GM12875 (cell line): ENCODE data around the gene RPS26.
"Not testable (repeated sequence)": the region's sequence is repeated elsewhere in the genome, so short reads cannot be mapped to it uniquely, and the experiment has no call there.

Experiments
- H3K4me3 ChIP-seq: one replicate; pipeline ENCODE4 v1.5.1; 2011; ENCODE audit warnings: low read depth, low read length, control low read depth
- TF ChIP-seq, protein P1 (sequence below): IDR thresholded peaks from 2 replicates; pipeline ENCODE4 v1.5.1; 2011; ENCODE audit warnings: low read depth, mild to moderate bottlenecking, control low read depth, inconsistent platforms, low read length, moderate library complexity, borderline replicate concordance; ENCODE audit not compliant: insufficient read depth

The RPS26 gene

DNA sequence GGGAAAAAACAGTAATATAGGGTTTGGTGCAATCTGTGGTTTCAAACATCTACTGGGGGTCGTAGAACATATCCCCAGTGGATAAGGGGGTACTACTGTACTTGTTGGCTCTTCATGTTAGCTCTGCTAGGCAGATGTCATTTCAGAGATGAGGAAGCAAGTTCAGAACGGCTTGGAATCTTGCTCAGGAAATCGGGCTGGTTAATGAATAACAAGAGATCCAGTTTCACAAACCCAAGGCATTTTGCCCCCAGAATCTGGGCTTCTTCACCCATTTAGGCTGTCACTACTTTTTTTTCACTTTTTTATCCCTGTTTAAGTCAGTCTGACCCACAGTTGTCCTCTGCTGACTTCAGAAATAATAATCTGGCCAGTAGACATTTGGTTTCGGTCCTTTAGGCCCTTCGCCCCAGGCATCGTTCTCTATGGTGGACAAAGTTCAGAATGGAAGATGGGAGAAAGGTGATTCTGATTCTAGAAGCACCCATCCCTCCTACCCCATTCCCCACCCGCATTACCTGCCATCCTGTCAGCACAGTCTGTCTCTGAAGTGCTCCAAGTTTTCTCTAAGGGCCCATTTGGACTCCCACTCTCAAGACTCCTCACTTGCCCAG lies 40.1 kb upstream of the RPS26 start:
- TF ChIP-seq, protein P1, sequence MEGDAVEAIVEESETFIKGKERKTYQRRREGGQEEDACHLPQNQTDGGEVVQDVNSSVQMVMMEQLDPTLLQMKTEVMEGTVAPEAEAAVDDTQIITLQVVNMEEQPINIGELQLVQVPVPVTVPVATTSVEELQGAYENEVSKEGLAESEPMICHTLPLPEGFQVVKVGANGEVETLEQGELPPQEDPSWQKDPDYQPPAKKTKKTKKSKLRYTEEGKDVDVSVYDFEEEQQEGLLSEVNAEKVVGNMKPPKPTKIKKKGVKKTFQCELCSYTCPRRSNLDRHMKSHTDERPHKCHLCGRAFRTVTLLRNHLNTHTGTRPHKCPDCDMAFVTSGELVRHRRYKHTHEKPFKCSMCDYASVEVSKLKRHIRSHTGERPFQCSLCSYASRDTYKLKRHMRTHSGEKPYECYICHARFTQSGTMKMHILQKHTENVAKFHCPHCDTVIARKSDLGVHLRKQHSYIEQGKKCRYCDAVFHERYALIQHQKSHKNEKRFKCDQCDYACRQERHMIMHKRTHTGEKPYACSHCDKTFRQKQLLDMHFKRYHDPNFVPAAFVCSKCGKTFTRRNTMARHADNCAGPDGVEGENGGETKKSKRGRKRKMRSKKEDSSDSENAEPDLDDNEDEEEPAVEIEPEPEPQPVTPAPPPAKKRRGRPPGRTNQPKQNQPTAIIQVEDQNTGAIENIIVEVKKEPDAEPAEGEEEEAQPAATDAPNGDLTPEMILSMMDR, result no peak
- H3K4me3 ChIP-seq, result no peak overlapping the region

DNA sequence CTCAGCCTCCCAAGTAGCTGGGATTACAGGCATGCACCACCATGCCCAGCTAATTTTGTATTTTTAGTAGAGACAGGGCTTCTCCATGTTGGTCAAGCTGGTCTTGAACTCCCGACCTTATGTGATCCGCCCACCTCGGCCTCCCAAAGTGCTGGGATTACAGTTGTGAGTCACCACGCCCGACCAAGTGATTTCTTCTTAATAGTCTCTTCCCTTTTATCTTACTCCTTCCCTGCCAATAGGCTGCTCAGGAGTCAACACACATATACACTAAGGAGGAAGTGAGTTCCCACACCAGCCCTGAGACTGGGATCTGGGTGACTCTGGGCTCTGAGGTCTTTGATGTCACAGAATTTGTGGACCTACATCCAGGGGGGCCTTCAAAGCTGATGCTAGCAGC lies 38.3 kb upstream of the RPS26 start:
- not testable (repeated sequence) for H3K4me3 ChIP-seq

DNA sequence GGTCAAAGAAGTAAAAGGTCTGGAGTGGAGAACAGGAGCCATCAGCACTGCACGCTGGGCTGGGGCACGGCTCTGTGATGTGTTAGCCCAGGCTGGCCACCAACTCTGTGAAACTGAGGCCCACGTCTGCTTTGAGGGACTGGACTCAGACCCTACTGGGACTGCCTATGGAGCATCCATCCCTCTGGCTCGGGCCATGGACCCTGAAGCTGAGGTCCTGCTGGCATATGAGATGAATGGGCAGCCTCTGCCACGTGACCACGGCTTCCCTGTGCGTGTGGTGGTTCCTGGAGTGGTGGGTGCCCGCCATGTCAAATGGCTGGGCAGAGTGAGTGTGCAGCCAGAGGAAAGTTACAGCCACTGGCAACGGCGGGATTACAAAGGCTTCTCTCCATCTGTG lies 37.5 kb upstream of the RPS26 start:
- TF ChIP-seq, protein P1, result no peak

DNA sequence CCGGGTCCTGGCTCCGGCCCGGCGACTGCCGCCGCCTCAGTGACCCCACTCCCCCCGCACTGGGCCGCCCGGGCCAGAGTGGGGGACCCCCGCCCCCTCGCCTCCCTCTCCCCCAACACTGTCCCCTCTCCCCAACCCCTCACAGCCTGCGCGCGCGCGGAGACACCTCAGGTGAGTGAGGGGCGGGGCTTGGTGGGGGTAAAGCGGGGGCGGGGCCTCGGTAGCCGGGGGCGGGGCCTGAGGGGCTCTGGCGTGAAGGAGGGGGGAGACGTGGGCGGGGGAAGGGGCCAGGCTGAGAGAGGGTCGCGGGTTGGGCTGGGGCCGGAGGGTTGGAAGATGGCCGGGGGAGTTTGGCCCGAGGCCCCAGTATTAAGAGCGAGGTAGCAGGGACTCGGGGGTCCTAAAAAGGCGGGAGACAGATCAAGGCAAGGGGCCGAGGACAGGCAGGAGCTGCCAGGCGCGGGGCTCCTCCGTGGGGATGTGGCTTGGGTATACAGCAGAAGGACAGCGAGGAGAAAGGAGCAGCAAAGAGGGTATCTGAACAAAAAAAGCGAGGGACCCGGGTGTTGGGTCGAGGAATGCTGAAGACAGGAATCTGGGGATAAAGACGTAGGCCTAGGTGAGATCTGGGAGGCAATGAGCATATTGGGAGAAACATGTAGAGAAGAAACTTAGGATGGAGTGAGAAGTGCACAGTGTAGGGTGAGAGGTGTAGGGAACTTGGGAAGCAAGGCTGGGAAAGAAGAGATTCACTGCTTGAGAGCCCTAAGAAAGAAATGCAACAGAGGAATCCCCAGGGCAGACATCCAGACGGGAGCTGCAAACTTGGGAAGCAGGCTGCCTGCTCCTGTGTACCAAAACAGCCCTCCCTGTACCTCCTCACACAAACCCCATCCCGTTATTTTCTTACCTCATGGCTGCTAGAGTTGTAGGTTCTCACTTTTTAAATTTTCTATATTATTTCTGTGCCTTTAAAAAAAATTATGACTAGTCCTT lies 33.9 kb upstream of the RPS26 start:
- peak overlapping the region; percentile 79 for H3K4me3 ChIP-seq
- TF ChIP-seq, protein P1, result no peak

More for the DNA sequence above, 37.5 kb upstream of the RPS26 start:
- no peak overlapping the region for H3K4me3 ChIP-seq

DNA sequence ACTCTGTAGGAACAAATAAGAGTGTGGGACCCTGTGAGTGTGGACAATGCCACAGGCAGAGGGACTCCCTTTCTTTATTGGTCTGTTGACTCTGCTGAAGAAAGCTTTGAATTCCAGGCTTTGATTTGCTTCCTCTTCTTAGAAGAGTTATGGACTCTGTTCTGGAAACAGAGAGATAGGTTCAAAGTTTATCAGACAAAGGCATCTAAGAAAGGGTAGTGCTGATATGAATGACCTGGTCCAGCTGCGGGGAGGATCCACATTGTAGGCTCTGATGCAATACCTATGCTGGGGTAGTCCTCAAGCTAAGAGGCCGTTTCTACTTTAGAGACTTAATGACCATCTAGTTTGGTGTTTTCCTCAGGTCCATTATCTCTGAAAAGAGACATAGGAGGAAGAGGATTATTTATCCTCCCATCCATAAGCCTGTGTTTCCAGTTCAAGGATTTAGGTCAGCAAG lies 31.6 kb upstream of the RPS26 start:
- no peak overlapping the region for H3K4me3 ChIP-seq
- TF ChIP-seq, protein P1, result no peak

DNA sequence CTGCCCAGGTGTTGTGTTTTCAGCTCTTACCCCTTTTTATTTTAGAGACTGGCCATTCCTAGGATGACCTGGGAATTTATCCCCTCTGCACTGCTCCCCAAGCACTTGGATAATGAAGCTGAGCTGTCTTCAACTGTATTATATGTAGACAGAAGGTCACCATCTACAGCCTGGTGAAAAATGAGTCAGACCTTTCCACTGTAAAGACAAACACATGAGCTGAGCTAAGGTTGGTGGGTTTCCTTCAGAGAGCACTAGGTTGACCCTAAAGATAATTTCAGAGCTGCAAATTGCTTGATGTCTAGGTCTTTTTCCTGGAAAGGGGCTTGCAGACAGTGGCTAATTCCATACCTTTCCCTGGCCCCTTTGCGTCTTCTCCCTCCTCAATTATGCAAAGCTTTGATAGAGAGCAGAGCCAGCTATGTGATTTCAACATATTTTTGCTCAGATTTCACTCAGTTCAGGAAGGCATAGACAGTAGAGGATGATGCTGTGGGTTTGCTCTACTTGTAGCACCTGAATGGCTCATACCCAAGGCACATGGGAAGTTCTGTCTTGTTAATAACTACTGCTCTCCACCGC lies 30.1 kb upstream of the RPS26 start:
- TF ChIP-seq, protein P1, result no peak
- no peak overlapping the region for H3K4me3 ChIP-seq

DNA sequence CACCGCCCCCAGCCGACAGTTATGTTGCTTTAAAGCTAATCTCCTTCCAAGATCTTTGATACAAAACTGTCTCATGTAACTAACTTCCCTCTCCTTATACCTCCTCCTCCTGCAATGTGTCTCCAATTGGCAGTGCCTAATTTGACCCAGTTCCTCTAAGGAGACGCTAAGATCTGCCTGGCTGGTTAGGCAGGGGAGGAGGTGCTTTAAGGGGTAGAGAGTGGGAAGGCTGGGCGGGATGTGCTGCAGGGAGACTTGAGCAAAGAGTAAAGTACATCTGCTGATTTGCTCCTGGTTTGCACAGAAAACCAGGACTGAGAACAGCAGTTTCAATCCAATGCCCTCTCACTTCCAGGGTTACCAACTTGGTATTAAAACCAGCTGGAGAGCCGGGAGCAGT lies 28.2 kb upstream of the RPS26 start:
- TF ChIP-seq, protein P1, result no peak
- no peak overlapping the region for H3K4me3 ChIP-seq
